GM10248 (cell line): ENCODE data around the gene MTMR4.

Experiments
- CTCF ChIA-PET: fragments of 300-600 bp; sonication (Branson Sonifier 250); formaldehyde crosslinking; extraction: SDS; loops from one replicate; lab custom pipeline; 2021; ENCODE audit warnings: antibody characterized with exemption; lab: Yijun Ruan, JAX
- POLR2A ChIA-PET: fragments of 350-650 bp; sonication (Branson Sonifier 250); formaldehyde crosslinking; extraction: SDS; loops from one replicate; lab custom pipeline; 2020; ENCODE audit warnings: antibody characterized with exemption; lab: Yijun Ruan, JAX
- DNase-seq: peaks from one replicate; pipeline ENCODE4 v3.0.0; 2012; ENCODE audit errors: extremely low spot score
- TF ChIP-seq, protein P1 (sequence below): IDR thresholded peaks from 2 replicates; pipeline ENCODE4 v1.5.1; 2012; ENCODE audit warnings: mild to moderate bottlenecking, low read depth; ENCODE audit errors: extremely low read depth, missing control alignments, control extremely low read depth

The MTMR4 gene

DNA sequence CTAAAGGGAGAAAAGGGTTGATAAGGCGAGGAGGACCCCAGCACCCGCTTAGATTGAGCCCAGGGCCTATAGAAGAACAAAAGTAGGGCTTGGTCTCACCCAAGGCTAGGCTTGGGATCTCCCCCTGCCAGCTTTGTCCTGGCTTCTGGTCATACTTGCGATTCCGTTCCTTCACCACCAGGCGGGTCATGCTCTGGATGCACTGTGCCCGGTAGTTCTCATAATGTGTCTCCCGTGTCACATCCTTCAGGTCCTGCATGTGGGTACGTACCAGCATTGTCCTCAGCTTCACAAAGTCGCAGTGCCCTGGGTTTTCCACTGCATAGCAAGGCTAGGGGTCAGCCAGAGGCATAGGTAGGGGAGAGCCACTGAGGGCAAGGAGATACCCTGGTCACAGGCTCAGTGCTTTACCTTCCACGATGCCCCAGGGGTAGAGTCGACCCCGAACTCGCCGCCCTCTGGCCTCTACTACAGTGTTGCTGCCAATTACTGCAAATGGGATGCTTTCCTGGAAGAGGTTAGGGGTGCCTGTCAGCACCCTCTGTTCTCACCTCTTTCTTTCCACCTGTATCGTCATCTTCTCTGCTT is 6.5 kb upstream of the MTMR4 start:
- ChIA-PET CTCF (interaction anchor here (0.8 to 3.0 kb wide), 8 partner anchors 12 to 485 kb away, joined by 3 to 13 read pairs (median 4); no protein-coding TSS in a partner anchor), POLR2A (no interaction called here)
- DNase-seq, result no peak

DNA sequence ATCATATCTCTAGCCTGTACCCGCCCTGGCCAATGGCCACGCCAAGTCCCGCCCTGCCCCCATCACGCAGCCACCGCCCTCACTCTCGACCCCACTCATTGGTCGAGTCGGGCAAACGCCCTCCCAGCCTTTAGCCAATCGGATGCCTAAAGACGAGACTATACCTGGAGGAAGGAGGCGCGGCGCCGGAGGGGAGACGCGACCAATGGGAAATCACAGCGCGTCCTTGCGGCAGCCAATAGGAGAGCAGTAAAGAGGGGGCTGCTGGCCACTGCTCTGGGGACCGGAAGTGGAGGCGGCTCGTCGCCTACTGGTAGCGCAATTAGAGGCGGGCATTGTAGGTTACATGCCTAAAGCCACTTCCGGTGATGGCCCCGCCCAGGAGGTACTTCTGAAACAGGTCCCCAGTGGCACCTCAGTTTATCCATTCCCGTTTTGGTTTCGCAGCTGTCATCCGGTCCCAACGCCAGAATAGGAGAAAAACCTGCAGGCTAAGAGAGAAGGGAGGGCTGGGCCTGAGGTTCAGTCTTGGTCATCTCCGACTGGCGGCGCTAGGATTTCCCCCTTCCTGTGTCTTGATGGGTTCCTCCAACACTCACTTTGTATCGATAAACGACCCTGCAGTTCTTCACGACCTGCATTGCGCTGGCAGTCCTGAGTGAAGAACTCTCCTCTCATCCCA is 3.6 kb upstream of the MTMR4 start:
- POLR2A ChIA-PET, result interaction anchor here (0.6 to 1.8 kb wide), 6 partner anchors 13 to 140 kb away, joined by 4 to 7 read pairs (median 6); no protein-coding TSS in a partner anchor
- CTCF ChIA-PET, result interaction anchor here (0.7 to 3.0 kb wide), 16 partner anchors 12 to 513 kb away, joined by 3 to 31 read pairs (median 4); no protein-coding TSS in a partner anchor

More for the DNA sequence above, 6.5 kb upstream of the MTMR4 start:
- TF ChIP-seq, protein P1, sequence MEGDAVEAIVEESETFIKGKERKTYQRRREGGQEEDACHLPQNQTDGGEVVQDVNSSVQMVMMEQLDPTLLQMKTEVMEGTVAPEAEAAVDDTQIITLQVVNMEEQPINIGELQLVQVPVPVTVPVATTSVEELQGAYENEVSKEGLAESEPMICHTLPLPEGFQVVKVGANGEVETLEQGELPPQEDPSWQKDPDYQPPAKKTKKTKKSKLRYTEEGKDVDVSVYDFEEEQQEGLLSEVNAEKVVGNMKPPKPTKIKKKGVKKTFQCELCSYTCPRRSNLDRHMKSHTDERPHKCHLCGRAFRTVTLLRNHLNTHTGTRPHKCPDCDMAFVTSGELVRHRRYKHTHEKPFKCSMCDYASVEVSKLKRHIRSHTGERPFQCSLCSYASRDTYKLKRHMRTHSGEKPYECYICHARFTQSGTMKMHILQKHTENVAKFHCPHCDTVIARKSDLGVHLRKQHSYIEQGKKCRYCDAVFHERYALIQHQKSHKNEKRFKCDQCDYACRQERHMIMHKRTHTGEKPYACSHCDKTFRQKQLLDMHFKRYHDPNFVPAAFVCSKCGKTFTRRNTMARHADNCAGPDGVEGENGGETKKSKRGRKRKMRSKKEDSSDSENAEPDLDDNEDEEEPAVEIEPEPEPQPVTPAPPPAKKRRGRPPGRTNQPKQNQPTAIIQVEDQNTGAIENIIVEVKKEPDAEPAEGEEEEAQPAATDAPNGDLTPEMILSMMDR, result peak; percentile 18

DNA sequence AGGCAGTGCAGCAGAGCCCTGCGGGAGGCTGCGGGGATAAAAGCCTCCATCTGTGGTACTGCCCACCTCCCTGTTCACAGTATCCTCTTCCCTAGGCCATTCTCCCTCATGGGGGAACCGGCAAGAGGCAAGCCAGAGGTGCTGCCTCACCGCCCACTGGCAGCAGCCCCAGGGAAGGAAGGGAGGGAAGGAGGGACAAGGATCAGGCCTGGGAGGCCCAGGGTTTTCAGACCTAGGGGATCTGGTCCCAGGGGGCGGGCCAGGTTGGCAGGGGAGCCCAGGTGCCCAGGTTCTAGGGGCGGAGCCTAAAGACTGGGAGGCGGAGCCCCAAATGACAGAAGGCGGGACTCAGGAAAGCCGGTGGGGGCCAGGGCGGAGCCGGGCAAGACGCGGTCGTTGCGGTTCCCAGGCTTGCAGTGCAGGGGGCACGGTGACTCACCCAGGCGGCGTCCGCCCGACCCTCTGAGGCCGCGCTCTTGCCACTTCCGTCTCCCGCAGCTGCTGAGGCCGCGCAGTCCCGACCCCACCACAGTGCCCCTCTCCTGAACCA is 3.0 kb upstream of the MTMR4 start:
- TF ChIP-seq, protein P1, result no peak
- CTCF ChIA-PET, result interaction anchor here (1.4 to 2.6 kb wide), 6 partner anchors 12 to 513 kb away, joined by 3 to 31 read pairs (median 10); no protein-coding TSS in a partner anchor
- no peak for DNase-seq
- POLR2A ChIA-PET, result interaction anchor here (0.6 to 1.8 kb wide), 3 partner anchors 12 to 140 kb away, joined by 4 to 6 read pairs (median 5); no protein-coding TSS in a partner anchor

More for the DNA sequence above, 3.6 kb upstream of the MTMR4 start:
- TF ChIP-seq, protein P1, result no peak
- DNase-seq, result peak; percentile 96

DNA sequence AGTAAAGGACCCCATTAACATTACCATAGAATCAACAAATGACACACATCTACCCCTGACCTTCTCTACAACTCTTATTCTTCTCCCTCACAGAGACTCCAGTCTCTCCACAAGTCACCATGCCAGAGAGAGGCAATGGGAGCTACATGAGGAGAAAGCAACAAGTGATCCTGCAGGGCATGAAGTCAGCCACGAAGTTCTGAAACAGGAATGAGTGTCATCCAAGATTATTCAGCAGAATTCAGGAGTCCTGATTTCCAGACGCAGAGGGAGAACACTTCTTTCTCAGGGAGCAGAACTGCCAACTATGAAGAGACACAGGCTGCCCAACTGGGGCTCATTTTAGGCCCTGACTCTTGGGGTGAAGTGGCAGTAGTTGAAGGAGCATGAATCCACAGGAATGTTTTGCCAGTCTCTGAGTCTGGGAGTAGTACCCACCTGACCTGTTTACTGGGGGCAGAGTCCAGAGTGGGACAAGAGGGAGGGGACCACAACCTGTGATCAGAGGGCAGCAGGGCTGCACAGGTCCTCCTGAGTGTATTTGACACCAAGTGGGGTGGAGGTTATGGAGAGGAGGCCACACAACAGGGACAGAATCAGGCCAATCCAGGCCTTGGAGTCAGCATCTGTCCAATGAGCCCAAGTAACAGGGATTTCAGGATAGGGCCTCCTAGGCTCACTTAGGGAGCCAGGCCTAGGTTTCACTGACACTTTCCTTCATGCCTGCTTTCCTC is 2.4 kb upstream of the MTMR4 start:
- DNase-seq, result no peak
- POLR2A ChIA-PET, result interaction anchor here (0.6 to 1.8 kb wide), 3 partner anchors 11 to 141 kb away, joined by 4 to 6 read pairs (median 5); no protein-coding TSS in a partner anchor
- TF ChIP-seq, protein P1, result no peak
- CTCF ChIA-PET, result interaction anchor here (1.2 to 2.6 kb wide), 5 partner anchors 13 to 514 kb away, joined by 3 to 31 read pairs (median 4); no protein-coding TSS in a partner anchor

DNA sequence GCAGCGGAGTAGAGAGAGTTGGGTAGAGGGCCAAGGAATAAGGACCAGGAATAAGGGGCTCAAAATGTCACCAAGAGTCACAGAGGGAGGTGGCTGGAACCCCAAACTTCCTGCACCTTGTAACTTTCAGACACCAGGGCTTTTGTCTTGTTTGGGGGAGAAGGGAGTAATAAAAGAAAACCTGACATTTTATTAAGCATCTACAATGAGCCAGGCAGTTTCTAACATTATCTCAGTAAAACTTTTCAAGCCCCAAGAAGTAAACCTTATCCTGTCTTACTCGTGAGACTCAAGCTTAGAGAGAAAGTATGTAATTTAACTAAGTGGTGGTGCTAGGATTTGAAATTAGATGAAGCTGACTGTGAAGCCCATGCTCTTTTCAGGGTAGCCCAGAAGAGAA is 848 bp upstream of the MTMR4 start:
- TF ChIP-seq, protein P1, result no peak
- DNase-seq, result no peak
- CTCF ChIA-PET, result interaction anchor here (0.8 to 1.4 kb wide), 6 partner anchors 12 to 490 kb away, joined by 3 to 4 read pairs (median 4); partner anchors contain the start of gene RNF43
- POLR2A ChIA-PET, result interaction anchor here (1.5 kb wide), 2 partner anchors 9 to 116 kb away, joined by 4 to 15 read pairs; no protein-coding TSS in a partner anchor
